Thyroid gland (tissue), 4 donors: ENCODE data around the gene APLF. TPM values are rescaled to one million over a fixed set of nuclear protein-coding genes. Genes with fewer than 3 reads are reported as not detected.

ENCODE experiments used
- DNase-seq, 2 donors: peaks; one replicate each; pipeline ENCODE4 v3.0.0-alpha.2; 2019
- H3K27ac ChIP-seq, 3 donors: fragments of 200-600 bp; sonication (generic); 1 replicate in 2 of 3; 2 replicates in 1 of 3; pipeline ENCODE4 v1.5.1; 2016 to 2019; ENCODE audit warnings: mild to moderate bottlenecking in 1 of 3, moderate library complexity in 1 of 3
- H3K27me3 ChIP-seq: fragments of 200-600 bp; sonication (generic); one replicate; pipeline ENCODE4 v1.5.1; 2019
- H3K36me3 ChIP-seq, 2 donors: fragments of 200-600 bp; sonication (generic); one replicate each; pipeline ENCODE4 v1.5.1; 2016 to 2019
- H3K4me1 ChIP-seq, 2 donors: fragments of 200-600 bp; sonication (generic); one replicate each; pipeline ENCODE4 v1.5.1; 2017 to 2019
- H3K4me3 ChIP-seq, 3 donors: fragments of 200-600 bp; sonication (generic); replicated peaks in 1 of 3; 1 replicate in 2 of 3; 2 replicates in 1 of 3; pipeline ENCODE4 v1.5.1; 2016; ENCODE audit warnings: mild to moderate bottlenecking in 1 of 3
- H3K9me3 ChIP-seq: fragments of 200-600 bp; sonication (generic); one replicate; pipeline ENCODE4 v1.5.1; 2017
- POLR2A ChIP-seq, 2 donors: fragments of 450-650 bp; IDR thresholded peaks; one replicate each; pipeline ENCODE4 v1.6.1; 2017; ENCODE audit warnings: antibody characterized with exemption in 2 of 2, mild to moderate bottlenecking in 2 of 2, moderate library complexity in 1 of 2
- WGBS, 2 donors: methylation state at CpG; one replicate each; pipeline ENCODE4 v1.1.5; 2017; 5-methylcytosine and 5-hydroxymethylcytosine counted together
- intact Hi-C: fragments of 100-400 bp; cut with DNase I; formaldehyde crosslinking; loops from one replicate; pipeline ENCODE4 v1.15.1; 2023
- total RNA-seq, 4 donors: library from RNA; depleted of rRNA; stranded (reverse); fragments of >200 nt; gene quantifications; one replicate each; pipeline ENCODE4 v1.2.3, GENCODE V29; 2016
- TF ChIP-seq, protein P1 (sequence below), 6 experiments: fragments of 200-600 bp in 3 of 6; fragments of 450-650 bp in 3 of 6; sonication (generic) in 3 of 6; IDR thresholded peaks; one replicate each; pipeline ENCODE4 v1.5.1; 2016 to 2019; ENCODE audit warnings: antibody characterized with exemption in 6 of 6, mild to moderate bottlenecking in 2 of 6, inconsistent platforms in 1 of 6, moderate library complexity in 1 of 6

The APLF gene
- total RNA-seq, 4 donors from 2014 or later, result 8.7 to 12.9 (median 9.6) TPM

- Histone ChIP-seq H3K9me3 (no peaks in the 10 kb centered on the region), H3K27ac (no peak overlapping the region), H3K27me3 (no peaks in the 10 kb centered on the region), H3K4me3 (no peak overlapping the region), H3K4me1 (no peaks in the 10 kb centered on the region), H3K36me3 (no peaks in the 10 kb centered on the region)
- intact Hi-C loops, result no loop called here
- no peak for DNase-seq
- no peak for TF ChIP-seq POLR2A (IDR thresholded peaks at IDR 0.05)
- TF ChIP-seq, protein P1, sequence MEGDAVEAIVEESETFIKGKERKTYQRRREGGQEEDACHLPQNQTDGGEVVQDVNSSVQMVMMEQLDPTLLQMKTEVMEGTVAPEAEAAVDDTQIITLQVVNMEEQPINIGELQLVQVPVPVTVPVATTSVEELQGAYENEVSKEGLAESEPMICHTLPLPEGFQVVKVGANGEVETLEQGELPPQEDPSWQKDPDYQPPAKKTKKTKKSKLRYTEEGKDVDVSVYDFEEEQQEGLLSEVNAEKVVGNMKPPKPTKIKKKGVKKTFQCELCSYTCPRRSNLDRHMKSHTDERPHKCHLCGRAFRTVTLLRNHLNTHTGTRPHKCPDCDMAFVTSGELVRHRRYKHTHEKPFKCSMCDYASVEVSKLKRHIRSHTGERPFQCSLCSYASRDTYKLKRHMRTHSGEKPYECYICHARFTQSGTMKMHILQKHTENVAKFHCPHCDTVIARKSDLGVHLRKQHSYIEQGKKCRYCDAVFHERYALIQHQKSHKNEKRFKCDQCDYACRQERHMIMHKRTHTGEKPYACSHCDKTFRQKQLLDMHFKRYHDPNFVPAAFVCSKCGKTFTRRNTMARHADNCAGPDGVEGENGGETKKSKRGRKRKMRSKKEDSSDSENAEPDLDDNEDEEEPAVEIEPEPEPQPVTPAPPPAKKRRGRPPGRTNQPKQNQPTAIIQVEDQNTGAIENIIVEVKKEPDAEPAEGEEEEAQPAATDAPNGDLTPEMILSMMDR (IDR thresholded peaks at IDR 0.05), result no peak
These were observed 89.0 kb downstream of the APLF start for GRCh38 chr2:68556381-68556780.

DNA sequence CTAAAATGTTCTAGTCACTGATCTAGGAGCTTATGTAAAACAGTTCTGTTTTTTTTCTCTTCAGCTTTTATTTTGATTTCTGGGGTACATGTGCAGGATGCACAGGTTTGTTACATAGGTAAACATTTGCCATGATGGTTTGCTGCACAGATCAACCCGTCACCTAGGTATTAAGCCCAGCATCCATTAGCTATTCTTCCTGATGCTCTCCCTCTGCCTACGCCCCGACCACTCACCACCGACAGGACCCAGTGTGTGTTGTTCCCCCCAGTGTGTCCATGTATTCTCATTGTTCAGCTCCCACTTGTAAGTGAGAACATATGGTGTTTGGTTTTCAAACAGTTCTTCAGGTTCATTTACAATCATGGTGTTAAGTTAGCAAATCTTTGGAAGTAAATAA, 91.2 kb downstream of the APLF start:
- no peak overlapping the region for H3K27ac ChIP-seq
- TF ChIP-seq, protein P1 (IDR thresholded peaks at IDR 0.05), result no peak
- TF ChIP-seq POLR2A (IDR thresholded peaks at IDR 0.05), result no peak
- no peak for DNase-seq
- 84 to 89% methylated on average over 4 of the region's 4 CpGs for WGBS, 2 donors
- H3K36me3 ChIP-seq, result no peaks in the 10 kb centered on the region
- intact Hi-C loops, result no loop called here
- no peak overlapping the region for H3K4me3 ChIP-seq
- H3K9me3 ChIP-seq, result no peaks in the 10 kb centered on the region
- no peaks in the 10 kb centered on the region for H3K27me3 ChIP-seq
- H3K4me1 ChIP-seq, result no peaks in the 10 kb centered on the region

DNA sequence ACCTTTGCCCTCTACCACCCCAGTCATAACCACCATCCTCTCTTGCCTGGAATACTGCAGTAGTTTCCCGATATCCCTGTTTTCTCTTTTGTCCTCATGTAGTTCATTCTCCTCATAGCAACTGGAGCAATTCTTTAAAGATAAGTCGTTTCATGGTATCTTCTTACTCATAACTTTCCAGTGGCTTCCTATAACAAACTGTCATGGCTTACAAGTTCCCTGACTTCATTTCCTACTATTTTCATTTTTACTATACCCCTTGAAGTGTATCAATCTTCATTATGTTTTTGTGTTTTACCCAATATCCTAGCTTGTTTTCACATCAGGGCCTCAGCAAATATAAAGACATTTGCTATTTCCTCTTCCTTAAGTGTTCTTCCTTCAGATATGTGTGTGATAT, 92.3 kb downstream of the APLF start:
- no peaks in the 10 kb centered on the region for H3K27me3 ChIP-seq
- no peak for DNase-seq
- H3K4me1 ChIP-seq, result no peaks in the 10 kb centered on the region
- H3K36me3 ChIP-seq, result no peaks in the 10 kb centered on the region
- H3K27ac ChIP-seq, result no peak overlapping the region
- H3K9me3 ChIP-seq, result no peaks in the 10 kb centered on the region
- 93 to 96% methylated on average over 2 of the region's 2 CpGs for WGBS, 2 donors
- intact Hi-C loops, result no loop called here
- no peak for TF ChIP-seq POLR2A (IDR thresholded peaks at IDR 0.05)
- TF ChIP-seq, protein P1 (IDR thresholded peaks at IDR 0.05), result no peak
- no peak overlapping the region for H3K4me3 ChIP-seq

- H3K27ac ChIP-seq, result no peak overlapping the region
- DNase-seq, result no peak
- no peak overlapping the region for H3K4me3 ChIP-seq
- intact Hi-C loops, result no loop called here
- 91 to 95% methylated on average over 2 of the region's 2 CpGs for WGBS, 2 donors
- H3K4me1 ChIP-seq, result no peaks in the 10 kb centered on the region
- TF ChIP-seq, protein P1 (IDR thresholded peaks at IDR 0.05), result no peak
- TF ChIP-seq POLR2A (IDR thresholded peaks at IDR 0.05), result no peak
- H3K9me3 ChIP-seq, result no peaks in the 10 kb centered on the region
- H3K27me3 ChIP-seq, result no peaks in the 10 kb centered on the region
- H3K36me3 ChIP-seq, result no peaks in the 10 kb centered on the region
These were observed 93.2 kb downstream of the APLF start for GRCh38 chr2:68560545-68560944.

GRCh38 chr2:68561372-68561771, 94.0 kb downstream of the APLF start:
- no peaks in the 10 kb centered on the region for H3K9me3 ChIP-seq
- H3K27me3 ChIP-seq, result no peaks in the 10 kb centered on the region
- no peak for DNase-seq
- no peak overlapping the region for H3K27ac ChIP-seq
- intact Hi-C loops, result no loop called here
- H3K36me3 ChIP-seq, result no peaks in the 10 kb centered on the region
- WGBS, 2 donors, result 85 to 93% methylated on average over 3 of the region's 3 CpGs
- TF ChIP-seq, protein P1 (IDR thresholded peaks at IDR 0.05), result no peak
- no peak for TF ChIP-seq POLR2A (IDR thresholded peaks at IDR 0.05)
- no peaks in the 10 kb centered on the region for H3K4me1 ChIP-seq
- H3K4me3 ChIP-seq, result no peak overlapping the region
